Measurements from ENCODE around the gene CWC27.

GRCh38 chr5:64839936-64840335 is 71.2 kb downstream of the CWC27 start:
- no peak for TF ChIP-seq CTCF (IDR thresholded peaks at IDR 0.05)
- no peak for TF ChIP-seq POLR2A (IDR thresholded peaks at IDR 0.05)
